ENCODE results near the gene PLCB1.

The PLCB1 gene

GRCh38 chr20:8130840-8131526 is 1.1 kb upstream of the PLCB1 start:
- Histone ChIP-seq H2AFZ (ENCODE audit: low read depth) (peak overlapping the region; percentile 64; the same call in 1 of the 2 replicates), H3K4me1 (ENCODE audit: low read depth, poor library complexity, severe bottlenecking) (peaks cover 18% of the 10 kb centered on the region), H3K9ac (no peak overlapping the region), H4K20me1 (ENCODE audit: insufficient read depth) (no peaks in the 10 kb centered on the region), H3K27me3 (ENCODE audit: insufficient read depth, low read depth) (no peaks in the 10 kb centered on the region), H3K36me3 (ENCODE audit: insufficient read depth) (no peaks in the 10 kb centered on the region), H3K4me3 (IDR thresholded peaks at IDR 0.05; ENCODE audit: insufficient read depth, low read depth, low read length) (no peak overlapping the region), H3K4me2 (peak overlapping the region; percentile 57), H3K79me2 (ENCODE audit: insufficient read depth, low read depth) (no peaks in the 10 kb centered on the region), H3K27ac (no peak overlapping the region)
- TF ChIP-seq CTCF (conservative IDR thresholded peaks at IDR 0.05; ENCODE audit: low read depth, low read length): no peak

GRCh38 chr20:8132484-8133309 is 631 bp downstream of the PLCB1 start:
- peak overlapping the region; percentile 25; the same call in 1 of the 2 replicates for H3K4me2 ChIP-seq
- H3K27ac ChIP-seq: peak overlapping the region; percentile 33; the same call in 1 of the 2 replicates
- no peaks in the 10 kb centered on the region for H4K20me1 ChIP-seq (ENCODE audit: insufficient read depth)
- no peaks in the 10 kb centered on the region for H3K79me2 ChIP-seq (ENCODE audit: insufficient read depth, low read depth)
- no peak overlapping the region for H3K4me3 ChIP-seq (IDR thresholded peaks at IDR 0.05; ENCODE audit: insufficient read depth, low read depth, low read length)
- peak overlapping the region; percentile 54 for H2AFZ ChIP-seq (ENCODE audit: low read depth)
- H3K4me1 ChIP-seq (ENCODE audit: low read depth, poor library complexity, severe bottlenecking): peaks cover 14% of the 10 kb centered on the region
- H3K36me3 ChIP-seq (ENCODE audit: insufficient read depth): no peaks in the 10 kb centered on the region
- TF ChIP-seq CTCF (conservative IDR thresholded peaks at IDR 0.05; ENCODE audit: low read depth, low read length): no peak
- no peaks in the 10 kb centered on the region for H3K27me3 ChIP-seq (ENCODE audit: insufficient read depth, low read depth)
- peak overlapping the region; percentile 39; the same call in 1 of the 2 replicates for H3K9ac ChIP-seq

GRCh38 chr20:8133310-8133768 is 1.3 kb downstream of the PLCB1 start:
- no peaks in the 10 kb centered on the region for H3K36me3 ChIP-seq (ENCODE audit: insufficient read depth)
- peak overlapping the region; percentile 25; the same call in 1 of the 2 replicates for H3K4me2 ChIP-seq
- no peaks in the 10 kb centered on the region for H3K27me3 ChIP-seq (ENCODE audit: insufficient read depth, low read depth)
- H4K20me1 ChIP-seq (ENCODE audit: insufficient read depth): no peaks in the 10 kb centered on the region
- peaks cover 7% of the 10 kb centered on the region for H3K4me1 ChIP-seq (ENCODE audit: low read depth, poor library complexity, severe bottlenecking)
- H3K9ac ChIP-seq: no peak overlapping the region
- no peak overlapping the region for H3K27ac ChIP-seq
- TF ChIP-seq CTCF (conservative IDR thresholded peaks at IDR 0.05; ENCODE audit: low read depth, low read length): no peak
- no peak overlapping the region for H3K4me3 ChIP-seq (IDR thresholded peaks at IDR 0.05; ENCODE audit: insufficient read depth, low read depth, low read length)
- H3K79me2 ChIP-seq (ENCODE audit: insufficient read depth, low read depth): no peaks in the 10 kb centered on the region
- H2AFZ ChIP-seq (ENCODE audit: low read depth): no peak overlapping the region

- Histone ChIP-seq H4K20me1 (ENCODE audit: insufficient read depth) (no peaks in the 10 kb centered on the region), H3K27ac (no peak overlapping the region), H3K4me1 (ENCODE audit: low read depth, poor library complexity, severe bottlenecking) (peaks cover 4% of the 10 kb centered on the region), H2AFZ (ENCODE audit: low read depth) (no peak overlapping the region), H3K36me3 (ENCODE audit: insufficient read depth) (no peaks in the 10 kb centered on the region), H3K79me2 (ENCODE audit: insufficient read depth, low read depth) (no peaks in the 10 kb centered on the region), H3K27me3 (ENCODE audit: insufficient read depth, low read depth) (no peaks in the 10 kb centered on the region), H3K4me3 (IDR thresholded peaks at IDR 0.05; ENCODE audit: insufficient read depth, low read depth, low read length) (no peak overlapping the region), H3K9ac (no peak overlapping the region), H3K4me2 (no peak overlapping the region)
- TF ChIP-seq CTCF (conservative IDR thresholded peaks at IDR 0.05; ENCODE audit: low read depth, low read length): no peak
Observed at GRCh38 chr20:8133851-8134451, 1.9 kb downstream of the PLCB1 start.

Measured in KMS-11 (cell line).